Skeletal muscle cell (primary cell): ENCODE data around the gene UBXN2A.

ENCODE experiments used
- DNase-seq: peaks from one replicate; pipeline ENCODE4 v3.0.0-alpha.2; 2010; ENCODE audit warnings: low read depth
- H3K4me3 ChIP-seq: 2 replicates; pipeline ENCODE4 v1.5.1; 2011; ENCODE audit warnings: low read depth, mild to moderate bottlenecking, control low read depth, low read length, moderate library complexity

Gene UBXN2A

GRCh38 chr2:23939987-23940717, at the start of gene UBXN2A:
Gene UBXN2A, plus strand, starts transcription at chr2:23940463. Its CDS starts 17,852 bp downstream, at chr2:23958315.
- H3K4me3 ChIP-seq: peak within 1 kb of the TSS; percentile 57
- DNase-seq: peak; percentile 39

GRCh38 chr2:23900133-23900532, 40.1 kb upstream of the UBXN2A start:
- DNase-seq: no peak

DNA sequence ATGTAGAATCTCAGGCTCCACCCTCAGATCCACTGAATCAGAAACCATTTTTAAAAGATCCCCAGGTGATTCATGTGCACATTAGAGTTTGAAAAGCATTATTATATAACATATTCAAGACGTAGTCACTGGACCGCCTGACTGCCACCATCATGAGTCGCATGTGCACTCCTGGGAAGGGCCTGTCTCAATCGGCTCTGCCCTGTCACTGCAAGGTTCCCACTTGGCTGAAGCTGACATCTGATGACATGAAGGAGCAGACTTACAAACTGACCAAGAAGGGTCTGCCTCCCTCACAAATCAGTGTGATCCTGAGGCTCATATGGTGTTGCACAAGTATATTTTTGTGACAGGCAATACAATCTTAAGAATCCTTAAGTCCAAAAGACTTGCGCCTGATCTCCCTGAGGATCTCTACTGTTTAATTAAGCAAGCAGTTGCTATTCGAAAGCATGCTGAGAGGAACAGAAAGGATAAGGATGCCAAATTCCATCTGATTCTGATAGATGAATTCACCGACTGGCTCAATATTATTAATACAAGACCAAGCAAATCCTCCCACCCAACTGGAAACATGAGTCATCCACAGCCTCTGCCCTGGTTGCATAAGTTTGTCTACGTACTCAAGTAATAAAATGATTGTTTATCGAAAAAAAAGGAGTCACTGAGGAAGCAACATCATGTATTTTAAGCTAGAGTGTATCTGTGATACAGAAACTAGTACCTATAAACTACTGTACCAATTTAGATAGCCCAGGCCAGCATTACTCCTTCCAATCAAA, 39.5 kb upstream of the UBXN2A start:
- DNase-seq: peak; percentile 82
- no peak overlapping the region for H3K4me3 ChIP-seq

More at GRCh38 chr2:23900133-23900532, 40.1 kb upstream of the UBXN2A start:
- H3K4me3 ChIP-seq: no peak overlapping the region

DNA sequence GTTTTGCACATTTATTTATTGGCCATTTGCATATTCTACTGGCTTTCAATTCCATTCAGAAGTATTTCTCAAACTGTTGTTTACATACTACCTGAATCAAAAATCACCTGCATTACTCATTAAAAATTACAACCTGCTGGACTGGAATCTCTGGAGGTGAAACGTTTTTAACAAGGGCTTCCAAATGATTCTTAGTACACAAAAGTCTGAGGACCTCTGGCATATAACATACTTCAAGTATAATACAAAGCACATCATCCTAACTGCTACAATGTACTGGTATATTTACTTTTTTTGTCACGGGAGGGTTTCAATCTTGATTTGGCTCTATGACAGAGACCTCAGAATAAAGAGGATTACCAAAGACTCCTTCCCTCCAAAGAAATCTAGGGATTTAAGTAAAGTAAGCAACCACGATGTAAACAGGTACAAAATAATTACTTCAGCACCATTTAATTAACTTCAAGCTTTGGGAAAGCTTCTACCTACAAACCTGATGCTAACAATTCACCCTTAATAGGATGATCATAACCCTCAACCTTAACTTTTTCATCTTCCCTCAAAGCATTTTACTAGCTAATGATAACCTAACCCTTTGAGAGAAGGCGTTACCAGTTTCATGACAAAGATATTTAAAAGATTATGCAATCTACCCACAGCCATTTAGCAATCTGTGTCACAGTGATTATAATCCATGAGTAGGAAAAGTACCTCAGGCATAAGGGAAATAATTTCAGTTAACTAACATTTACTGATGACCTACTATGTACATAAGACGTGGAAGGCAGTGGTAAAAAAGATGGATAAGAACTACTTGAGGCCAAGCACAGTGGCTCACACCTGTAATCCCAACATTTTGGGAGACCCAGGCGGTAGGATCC, 38.1 kb upstream of the UBXN2A start:
- no peak overlapping the region for H3K4me3 ChIP-seq
- peak; percentile 22 for DNase-seq

GRCh38 chr2:23903034-23903433, 37.2 kb upstream of the UBXN2A start:
- DNase-seq: no peak
- H3K4me3 ChIP-seq: no peak overlapping the region

- no peak overlapping the region for H3K4me3 ChIP-seq
- DNase-seq: no peak
These were observed 36.0 kb upstream of the UBXN2A start for GRCh38 chr2:23904215-23904614.

DNA sequence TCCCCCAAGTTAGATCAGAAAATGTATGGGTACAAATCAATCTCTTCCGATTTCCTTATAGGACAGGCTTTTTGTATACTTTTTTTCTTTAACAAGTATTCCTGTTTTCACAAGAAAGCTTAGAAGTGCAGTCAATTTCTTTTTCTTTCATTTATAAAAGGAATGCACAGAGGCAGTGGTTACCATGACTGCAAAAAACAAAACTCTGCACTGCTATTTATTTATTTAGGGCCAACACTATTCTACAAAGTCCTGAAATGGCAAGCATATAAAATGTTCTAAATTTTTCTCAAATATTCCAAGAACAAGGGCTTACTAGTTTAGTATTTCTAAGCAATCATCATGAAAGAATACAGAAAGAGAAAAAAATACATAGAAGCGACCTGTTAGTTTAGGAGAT, 35.6 kb upstream of the UBXN2A start:
- H3K4me3 ChIP-seq: no peak overlapping the region
- DNase-seq: no peak

- DNase-seq: no peak
- no peak overlapping the region for H3K4me3 ChIP-seq
These were observed 35.1 kb upstream of the UBXN2A start for GRCh38 chr2:23905155-23905554.

DNA sequence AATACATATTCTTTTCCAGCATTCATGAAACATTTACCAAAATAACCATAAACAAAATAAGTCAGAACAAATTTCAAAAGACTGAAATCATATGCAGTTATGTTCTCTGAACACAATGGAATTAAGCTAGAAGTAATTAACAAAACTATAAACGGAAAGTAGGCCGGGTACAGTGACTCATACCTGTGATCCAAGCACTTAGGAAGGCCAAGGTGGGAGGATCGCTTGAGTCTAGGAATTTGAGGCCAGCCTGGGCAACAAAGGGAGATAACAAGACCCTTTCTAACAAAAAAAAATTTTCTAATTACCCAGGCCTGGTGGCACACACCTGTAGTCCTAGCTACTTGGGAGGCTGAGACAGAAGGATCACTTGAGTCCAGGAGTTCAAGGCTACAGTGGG, 28.2 kb upstream of the UBXN2A start:
- H3K4me3 ChIP-seq: no peak overlapping the region
- DNase-seq: no peak

DNA sequence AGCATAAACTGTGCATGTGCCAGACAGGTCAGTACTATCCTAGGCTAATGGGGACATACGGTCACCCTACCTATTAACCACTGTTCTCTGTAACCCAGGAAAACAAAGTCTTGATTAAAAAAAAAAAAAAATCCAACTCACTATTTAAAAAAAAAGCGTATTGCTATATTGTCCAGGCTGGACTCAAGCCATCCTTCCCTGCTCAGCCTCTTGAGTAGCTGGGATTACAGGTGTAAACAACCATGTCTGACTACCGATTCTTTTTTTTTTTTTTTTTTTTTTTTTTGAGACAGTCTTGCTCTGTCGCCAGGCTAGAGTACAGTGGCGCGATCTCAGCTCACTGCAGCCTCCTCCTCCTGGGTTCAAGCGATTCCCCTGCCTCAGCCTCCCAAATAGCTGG, 24.9 kb upstream of the UBXN2A start:
- DNase-seq: no peak
- no peak overlapping the region for H3K4me3 ChIP-seq

GRCh38 chr2:23916727-23917405, 23.4 kb upstream of the UBXN2A start:
- DNase-seq: no peak
- no peak overlapping the region for H3K4me3 ChIP-seq

- DNase-seq: no peak
- no peak overlapping the region for H3K4me3 ChIP-seq
These were observed 21.3 kb upstream of the UBXN2A start for GRCh38 chr2:23918837-23919489.

- no peak for DNase-seq
- H3K4me3 ChIP-seq: peak overlapping the region; percentile 82
These were observed 15.5 kb upstream of the UBXN2A start for GRCh38 chr2:23924589-23925359.

- DNase-seq: peak; percentile 29
- H3K4me3 ChIP-seq: peak overlapping the region; percentile 82
These were observed 14.5 kb upstream of the UBXN2A start for GRCh38 chr2:23925702-23926289.

DNA sequence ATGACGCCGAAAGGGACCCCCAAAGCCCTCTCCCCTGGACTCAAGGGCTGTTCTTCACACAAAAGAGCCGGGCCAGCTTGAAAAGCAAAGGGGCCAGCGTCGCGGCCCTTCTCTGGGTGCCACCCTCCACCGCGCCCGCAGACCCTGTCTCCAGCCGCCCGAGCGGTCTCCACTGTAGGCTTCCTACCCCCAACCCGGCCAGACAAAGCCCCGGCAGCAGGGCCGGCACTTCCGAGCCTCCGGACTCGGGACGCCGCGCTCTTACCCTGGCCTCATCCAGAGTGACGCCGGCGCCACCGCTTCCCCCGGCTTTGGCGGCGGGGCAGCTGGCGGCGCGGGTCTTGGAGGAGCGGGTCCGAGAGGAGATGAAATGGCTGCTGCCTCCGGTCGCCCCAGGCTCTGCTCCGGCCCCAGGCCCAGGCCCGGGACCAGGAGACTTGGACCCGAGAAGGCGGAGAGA, 13.9 kb upstream of the UBXN2A start:
- DNase-seq: no peak
- H3K4me3 ChIP-seq: peak overlapping the region; percentile 82

DNA sequence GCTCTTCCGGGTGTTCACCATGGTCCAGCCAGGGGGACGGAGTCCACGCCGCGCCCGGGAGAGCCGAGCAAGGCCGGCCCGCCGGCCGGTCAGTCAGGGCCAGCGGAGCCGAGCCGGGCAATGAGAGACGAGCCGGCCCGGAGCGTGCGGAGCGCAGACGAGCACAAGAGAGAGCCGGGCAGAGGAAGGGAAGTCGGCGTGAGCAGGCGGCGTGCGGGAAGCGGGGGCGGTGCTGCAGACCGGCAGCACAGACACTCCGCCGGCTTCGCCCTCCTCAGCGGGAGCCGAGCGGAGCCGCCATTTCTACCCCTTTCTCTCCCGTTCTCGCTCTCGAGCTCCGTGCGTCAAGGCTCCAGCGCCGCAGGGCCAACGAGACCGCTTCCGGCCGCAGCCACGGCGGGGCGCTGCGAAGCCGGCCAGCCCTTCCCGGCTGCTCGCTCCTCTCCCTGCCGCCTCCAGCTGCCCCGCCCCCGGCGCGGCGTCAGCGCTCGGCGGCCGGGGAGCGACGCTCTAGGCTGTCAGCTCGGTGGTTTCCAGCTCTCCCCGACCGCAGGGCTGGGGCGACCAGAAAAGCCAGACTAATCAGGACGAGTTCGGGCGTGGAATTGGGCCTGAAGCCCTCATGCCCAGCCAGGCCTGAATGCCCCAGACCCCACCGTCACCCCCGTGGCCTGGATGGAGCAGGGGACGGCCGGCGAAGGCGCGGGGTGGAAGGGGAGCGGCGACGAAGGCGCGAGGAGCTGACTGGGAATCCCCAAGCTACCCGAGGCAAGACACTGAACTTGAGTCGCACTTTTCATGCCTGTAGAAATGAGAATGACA, 13.3 kb upstream of the UBXN2A start, which contains the start of gene ATAD2B:
TSS of gene ATAD2B (minus strand) at position 374 of the 822 bp plus-strand sequence. CDS start at position 21, 353 bp downstream.
- peak within 1 kb of the TSS; percentile 82 for H3K4me3 ChIP-seq

DNA sequence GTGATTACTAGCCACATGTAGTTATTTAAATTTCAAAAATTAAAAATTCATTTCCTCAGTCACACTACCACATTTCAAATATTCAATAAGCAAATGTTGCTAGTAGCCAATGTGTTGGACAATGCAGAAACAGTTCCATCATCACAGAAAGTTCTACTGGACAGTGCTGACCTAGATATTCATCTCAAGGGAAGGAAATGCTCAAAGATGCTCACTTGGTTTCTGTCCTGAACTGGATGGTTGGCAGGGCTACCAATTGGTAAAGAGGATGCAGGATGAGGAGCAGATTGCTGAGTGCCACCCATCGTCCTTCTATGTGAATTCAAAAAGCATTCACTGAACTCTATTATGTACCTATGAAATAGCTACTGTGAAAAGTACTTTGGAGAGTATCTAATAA, 6.0 kb upstream of the UBXN2A start:
- no peak for DNase-seq
- no peak overlapping the region for H3K4me3 ChIP-seq

More for the DNA sequence above, 13.3 kb upstream of the UBXN2A start, which contains the start of gene ATAD2B:
- DNase-seq: peak; percentile 86
